ENCODE results near the gene RNF2. TPM values are rescaled to one million over a fixed set of nuclear protein-coding genes. Genes with fewer than 3 reads are reported as not detected.

The RNF2 gene
- polyA plus RNA-seq, 1 of the 3 experiments (the other 2 are of a cell fraction) = 20.1 TPM

DNA sequence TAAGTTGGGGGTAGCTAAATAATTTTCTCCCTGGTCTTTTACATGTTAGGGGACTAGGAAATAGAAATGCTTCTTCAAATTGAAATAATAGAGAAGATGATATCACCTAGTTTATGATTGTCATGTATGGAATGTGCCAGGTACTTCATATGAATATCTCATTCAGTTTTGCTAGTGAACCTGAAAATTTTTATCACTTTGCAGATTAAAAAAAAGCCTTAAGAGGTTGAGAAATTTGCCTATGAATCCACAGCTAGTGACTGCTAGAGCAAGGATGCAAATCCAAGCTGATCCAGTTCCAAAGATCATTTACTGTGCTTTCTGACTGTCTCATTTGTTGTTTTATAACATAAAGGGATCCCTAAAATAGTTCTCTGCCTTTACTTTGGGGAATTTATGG is 24.7 kb downstream of the RNF2 start:
- no peak overlapping the region for H2AFZ ChIP-seq (ENCODE audit: low read depth)
- no peaks in the 10 kb centered on the region for H4K20me1 ChIP-seq (ENCODE audit: insufficient read depth)
- CTCF ChIA-PET = interaction anchor here (0.9 kb wide), 1 partner anchor 14 kb away, joined by 3 read pairs; no protein-coding TSS in a partner anchor
- H3K4me2 ChIP-seq = no peak overlapping the region
- H3K79me2 ChIP-seq (ENCODE audit: insufficient read depth) = peaks cover 92% of the 10 kb centered on the region
- no peak for DNase-seq
- H3K36me3 ChIP-seq (replicated peaks in 1 of 2; ENCODE audit: control insufficient read depth in 1 of 2, insufficient read depth in 2 of 2, low read length in 1 of 2) = peaks cover 10% of the 10 kb centered on the region in 2 experiments
- H3K4me3 ChIP-seq (ENCODE audit: low read depth in 2 of 2, low read length in 1 of 2) = no peak overlapping the region
- TF ChIP-seq, protein P1, sequence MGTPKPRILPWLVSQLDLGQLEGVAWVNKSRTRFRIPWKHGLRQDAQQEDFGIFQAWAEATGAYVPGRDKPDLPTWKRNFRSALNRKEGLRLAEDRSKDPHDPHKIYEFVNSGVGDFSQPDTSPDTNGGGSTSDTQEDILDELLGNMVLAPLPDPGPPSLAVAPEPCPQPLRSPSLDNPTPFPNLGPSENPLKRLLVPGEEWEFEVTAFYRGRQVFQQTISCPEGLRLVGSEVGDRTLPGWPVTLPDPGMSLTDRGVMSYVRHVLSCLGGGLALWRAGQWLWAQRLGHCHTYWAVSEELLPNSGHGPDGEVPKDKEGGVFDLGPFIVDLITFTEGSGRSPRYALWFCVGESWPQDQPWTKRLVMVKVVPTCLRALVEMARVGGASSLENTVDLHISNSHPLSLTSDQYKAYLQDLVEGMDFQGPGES (IDR thresholded peaks at IDR 0.05; ENCODE audit: low read depth, low read length) = no peak
- TF ChIP-seq FOSL2 (IDR thresholded peaks at IDR 0.05; ENCODE audit: borderline replicate concordance, low read depth) (no peak), RXRA (IDR thresholded peaks at IDR 0.05; ENCODE audit: borderline replicate concordance, low read depth) (no peak), RAD21 (IDR thresholded peaks at IDR 0.05; ENCODE audit: low read length) (no peak), FOXM1 (IDR thresholded peaks at IDR 0.05; ENCODE audit: low read depth) (no peak), SIN3A (IDR thresholded peaks at IDR 0.05; ENCODE audit: borderline replicate concordance, low read depth, low read length) (no peak), GATA2 (CRISPR knock-in tag; IDR thresholded peaks at IDR 0.05) (no peak), RFX5 (IDR thresholded peaks at IDR 0.05; ENCODE audit: low read length) (no peak), MXI1 (IDR thresholded peaks at IDR 0.05; ENCODE audit: low read depth, low read length) (no peak), EZH2phosphoT487 (IDR thresholded peaks at IDR 0.05; ENCODE audit: borderline replicate concordance, low read depth) (no peak), NFIC (IDR thresholded peaks at IDR 0.05; ENCODE audit: borderline replicate concordance) (no peak), TCF12 (IDR thresholded peaks at IDR 0.05) (no peak), GABPA (IDR thresholded peaks at IDR 0.05; ENCODE audit: low read depth) (no peak), MEF2A (IDR thresholded peaks at IDR 0.05; ENCODE audit: borderline replicate concordance, low read depth) (no peak), TAF1 (IDR thresholded peaks at IDR 0.05; ENCODE audit: borderline replicate concordance, low read depth, low read length) (no peak)
- TF ChIP-seq, protein P2, sequence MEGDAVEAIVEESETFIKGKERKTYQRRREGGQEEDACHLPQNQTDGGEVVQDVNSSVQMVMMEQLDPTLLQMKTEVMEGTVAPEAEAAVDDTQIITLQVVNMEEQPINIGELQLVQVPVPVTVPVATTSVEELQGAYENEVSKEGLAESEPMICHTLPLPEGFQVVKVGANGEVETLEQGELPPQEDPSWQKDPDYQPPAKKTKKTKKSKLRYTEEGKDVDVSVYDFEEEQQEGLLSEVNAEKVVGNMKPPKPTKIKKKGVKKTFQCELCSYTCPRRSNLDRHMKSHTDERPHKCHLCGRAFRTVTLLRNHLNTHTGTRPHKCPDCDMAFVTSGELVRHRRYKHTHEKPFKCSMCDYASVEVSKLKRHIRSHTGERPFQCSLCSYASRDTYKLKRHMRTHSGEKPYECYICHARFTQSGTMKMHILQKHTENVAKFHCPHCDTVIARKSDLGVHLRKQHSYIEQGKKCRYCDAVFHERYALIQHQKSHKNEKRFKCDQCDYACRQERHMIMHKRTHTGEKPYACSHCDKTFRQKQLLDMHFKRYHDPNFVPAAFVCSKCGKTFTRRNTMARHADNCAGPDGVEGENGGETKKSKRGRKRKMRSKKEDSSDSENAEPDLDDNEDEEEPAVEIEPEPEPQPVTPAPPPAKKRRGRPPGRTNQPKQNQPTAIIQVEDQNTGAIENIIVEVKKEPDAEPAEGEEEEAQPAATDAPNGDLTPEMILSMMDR (IDR thresholded peaks at IDR 0.05) = no peak
- TF ChIP-seq, protein P3, sequence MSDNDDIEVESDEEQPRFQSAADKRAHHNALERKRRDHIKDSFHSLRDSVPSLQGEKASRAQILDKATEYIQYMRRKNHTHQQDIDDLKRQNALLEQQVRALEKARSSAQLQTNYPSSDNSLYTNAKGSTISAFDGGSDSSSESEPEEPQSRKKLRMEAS (IDR thresholded peaks at IDR 0.05; ENCODE audit: low read depth) = no peak
- TF ChIP-seq, protein P4, sequence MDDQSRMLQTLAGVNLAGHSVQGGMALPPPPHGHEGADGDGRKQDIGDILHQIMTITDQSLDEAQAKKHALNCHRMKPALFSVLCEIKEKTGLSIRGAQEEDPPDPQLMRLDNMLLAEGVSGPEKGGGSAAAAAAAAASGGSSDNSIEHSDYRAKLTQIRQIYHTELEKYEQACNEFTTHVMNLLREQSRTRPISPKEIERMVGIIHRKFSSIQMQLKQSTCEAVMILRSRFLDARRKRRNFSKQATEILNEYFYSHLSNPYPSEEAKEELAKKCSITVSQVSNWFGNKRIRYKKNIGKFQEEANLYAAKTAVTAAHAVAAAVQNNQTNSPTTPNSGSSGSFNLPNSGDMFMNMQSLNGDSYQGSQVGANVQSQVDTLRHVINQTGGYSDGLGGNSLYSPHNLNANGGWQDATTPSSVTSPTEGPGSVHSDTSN (IDR thresholded peaks at IDR 0.05) = no peak
- no peak overlapping the region for H3K9ac ChIP-seq
- H3K27me3 ChIP-seq (ENCODE audit: insufficient read depth) = no peaks in the 10 kb centered on the region
- POLR2A ChIA-PET = no interaction called here
- no peaks in the 10 kb centered on the region for H3F3A ChIP-seq (replicated peaks; ENCODE audit: insufficient read depth)
- H3K9me3 ChIP-seq = no peaks in the 10 kb centered on the region
- peaks cover 0 to 4% of the 10 kb centered on the region in 2 experiments; a peak in 3 of 4 replicates for H3K4me1 ChIP-seq (ENCODE audit: control insufficient read depth in 1 of 2, insufficient read depth in 2 of 2, low read depth in 1 of 2, low read length in 1 of 2)
- H3K9me2 ChIP-seq = no peaks in the 10 kb centered on the region
- no peak overlapping the region for H3K27ac ChIP-seq (ENCODE audit: low read depth in 2 of 2, low read length in 1 of 2)
